Pulmonary artery endothelial cell (primary cell): Measurements from ENCODE around the gene MAP7. TPM values are rescaled to one million over a fixed set of nuclear protein-coding genes. Genes with fewer than 3 reads are reported as not detected.

Experiments
- DNase-seq: peaks from one replicate; pipeline ENCODE4 v3.0.0-alpha.2; 2011; ENCODE audit warnings: low read depth, low spot score
- total RNA-seq: library from RNA; depleted of rRNA; stranded (reverse); fragments of >200 nt; gene quantifications from 2 replicates; pipeline ENCODE4 v1.2.3, GENCODE V29; 2014

The MAP7 gene
- total RNA-seq, 1 donor from 2014 or later = 0.66 TPM

DNA sequence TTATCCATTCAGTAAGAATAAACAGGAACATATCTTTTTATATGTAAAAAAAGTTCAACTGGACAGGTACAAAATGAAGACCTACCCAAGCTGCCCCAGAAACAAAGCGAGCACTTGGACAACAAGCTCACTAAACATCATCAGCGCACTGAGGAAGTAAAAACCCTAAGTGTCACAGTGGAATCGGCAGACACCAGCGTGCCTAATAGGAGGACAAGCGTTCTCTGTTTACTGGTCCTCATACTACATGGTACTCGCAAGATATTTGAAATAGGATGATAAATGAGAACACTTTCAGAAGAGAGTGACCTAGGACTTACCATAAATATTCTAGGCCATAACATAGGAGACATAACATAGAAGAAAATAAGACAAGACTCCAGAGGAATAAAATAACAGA is 18.2 kb downstream of the MAP7 start:
- DNase-seq = no peak

DNA sequence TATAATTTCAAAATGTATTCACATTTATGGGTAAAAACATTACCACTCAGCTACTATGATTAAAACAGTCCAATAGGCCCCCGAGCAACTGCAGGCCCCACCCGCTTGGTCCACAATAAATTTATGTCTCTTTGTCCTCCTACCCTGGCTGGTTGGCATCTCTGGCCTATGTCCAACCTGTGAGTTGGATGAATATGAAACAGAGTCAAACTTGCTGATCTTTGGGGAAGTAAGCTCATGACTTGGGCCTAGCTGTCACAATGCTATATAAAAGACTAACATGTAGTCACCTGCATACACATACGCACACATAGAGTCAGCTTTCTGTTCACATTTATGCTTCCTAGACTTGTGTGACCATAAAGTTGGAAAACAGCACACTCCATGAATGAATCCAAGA is 20.5 kb downstream of the MAP7 start:
- no peak for DNase-seq

DNA sequence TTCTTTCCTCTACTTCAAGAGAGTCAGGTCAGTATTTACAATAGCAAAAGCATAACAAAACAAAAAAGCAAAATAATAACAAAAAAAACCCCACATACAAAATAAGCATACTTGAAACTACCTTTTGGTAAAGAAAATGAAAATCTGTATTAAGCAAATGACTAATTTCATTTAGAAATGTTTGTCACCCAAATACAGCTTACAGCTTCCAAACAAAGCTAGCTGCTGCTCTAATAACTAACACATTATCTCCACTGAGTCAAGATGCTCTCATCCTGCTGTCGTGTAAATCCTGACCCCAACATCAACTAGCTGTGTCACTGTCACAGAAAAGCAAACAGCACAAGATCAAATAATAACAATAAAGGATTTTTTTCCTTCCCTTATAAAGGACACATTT is 21.7 kb downstream of the MAP7 start:
- no peak for DNase-seq

DNA sequence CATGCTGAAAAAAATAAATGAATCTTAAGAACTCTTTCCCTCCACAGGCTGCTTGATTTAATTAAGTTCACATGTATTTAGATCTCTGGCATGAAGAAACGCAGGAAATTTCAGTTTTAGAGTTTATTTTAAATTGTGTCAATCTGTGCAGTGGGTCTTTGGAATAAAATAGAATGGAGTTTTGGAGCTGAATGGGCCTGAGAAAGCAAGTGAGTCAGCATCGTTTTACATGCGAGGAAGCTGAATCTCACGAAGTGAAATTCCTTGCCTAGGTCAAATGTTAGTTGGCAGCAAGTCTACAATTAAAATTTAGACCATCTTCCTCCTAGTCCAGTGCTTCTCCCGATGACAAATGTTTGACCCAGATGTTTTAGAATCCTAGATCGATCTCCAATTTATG is 22.4 kb downstream of the MAP7 start:
- DNase-seq = no peak

DNA sequence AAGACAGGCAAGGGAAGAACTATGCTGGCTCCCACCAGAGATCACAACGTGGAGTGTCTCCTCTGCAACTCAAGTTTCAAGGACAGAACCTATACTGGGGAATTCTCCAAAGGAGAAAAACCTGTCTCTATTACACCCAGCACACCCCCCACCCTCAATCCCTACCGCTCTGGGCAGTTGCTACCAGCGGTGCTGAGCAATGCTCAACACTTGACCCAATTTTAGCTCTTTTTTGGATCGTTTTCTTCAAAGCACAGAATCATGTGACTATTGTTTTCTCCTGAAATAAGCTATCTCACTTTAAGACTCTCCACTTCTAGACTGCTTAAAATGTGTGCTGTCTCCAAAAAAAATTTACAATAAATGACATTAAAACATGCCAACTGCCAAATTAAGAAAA is 23.3 kb downstream of the MAP7 start:
- DNase-seq = no peak

DNA sequence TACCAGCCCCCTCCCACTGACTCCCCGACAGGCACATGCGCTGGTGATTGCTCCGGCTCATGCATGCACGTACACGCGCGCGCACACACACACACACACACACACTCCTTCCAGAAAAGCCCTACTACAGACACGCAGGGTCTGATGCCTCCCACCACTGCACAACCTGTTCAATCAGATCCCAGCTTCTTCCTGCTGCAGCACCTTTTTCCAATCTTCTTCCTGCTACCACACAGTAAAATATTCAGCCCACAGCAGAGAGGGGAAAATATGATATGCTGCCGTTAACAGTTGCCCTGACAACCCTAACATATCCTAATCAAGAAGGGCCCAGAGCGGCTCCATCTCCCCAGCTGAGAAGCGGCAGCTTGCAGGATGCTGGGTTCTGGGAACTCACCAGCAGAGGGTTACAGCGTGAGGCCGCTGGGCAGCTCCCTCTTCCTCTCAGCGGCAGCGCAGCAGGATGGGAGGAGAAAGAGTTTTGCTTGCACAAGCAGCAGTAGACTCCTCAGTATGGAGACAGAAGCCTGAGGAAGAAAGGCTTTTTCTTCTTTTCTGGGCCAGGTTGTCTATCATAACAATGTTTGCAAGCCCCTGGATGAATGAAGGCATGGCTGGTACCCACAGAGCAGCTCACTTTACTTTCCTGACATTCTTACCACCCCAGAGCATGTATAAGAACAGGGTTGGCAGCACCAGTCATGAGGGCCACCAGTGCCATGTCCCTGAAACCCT is 23.9 kb downstream of the MAP7 start:
- DNase-seq = no peak

DNA sequence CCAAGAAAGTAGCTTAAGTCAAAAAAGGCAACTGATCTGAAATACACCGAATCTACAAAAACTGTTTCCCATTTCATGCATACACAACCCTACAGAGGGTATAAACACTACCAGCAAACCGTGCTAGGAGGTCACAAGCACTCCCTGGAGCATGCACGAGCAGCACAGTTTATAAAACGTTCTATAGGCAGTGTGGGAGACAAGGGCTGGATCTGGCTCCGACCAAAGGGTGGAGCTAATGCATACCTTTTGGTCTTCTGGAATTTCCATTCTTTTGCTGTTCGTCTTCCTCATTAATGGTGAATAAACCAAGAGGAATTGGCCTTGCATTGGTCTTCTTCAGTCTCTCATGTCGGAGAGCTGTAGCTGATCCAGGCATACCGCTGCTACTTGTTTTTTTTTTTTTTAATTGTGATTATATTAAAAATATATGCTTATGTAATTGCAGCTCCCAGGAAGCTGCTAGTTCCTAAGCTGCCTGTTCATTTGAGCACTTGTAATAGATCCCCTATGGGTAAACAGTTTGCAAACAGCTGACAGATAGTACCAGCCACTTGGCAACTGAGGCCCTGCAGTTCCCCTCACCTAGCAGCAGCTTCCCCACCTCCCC is 24.5 kb downstream of the MAP7 start:
- DNase-seq = no peak

DNA sequence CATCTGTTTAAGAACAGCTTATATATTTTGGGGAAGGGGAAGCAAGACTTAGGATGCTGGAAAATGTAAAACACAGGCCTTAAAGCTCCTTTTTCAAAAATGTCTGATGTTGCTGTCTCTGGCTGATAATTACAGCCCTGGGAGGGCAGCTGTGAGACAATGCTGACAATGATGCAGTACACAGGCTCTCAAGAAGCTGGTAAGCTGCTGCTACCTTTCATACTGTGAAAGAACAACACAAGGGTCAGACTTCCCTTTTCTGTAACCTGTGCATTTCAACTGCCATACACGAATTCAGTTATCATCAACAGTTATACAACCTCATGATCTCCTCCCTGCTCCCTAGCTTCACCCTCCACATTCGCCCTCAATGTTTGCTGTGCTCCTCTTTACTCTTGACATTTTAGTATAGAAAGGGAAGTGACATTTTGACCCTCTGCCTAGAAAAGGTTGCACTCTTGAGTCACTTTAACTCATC is 25.2 kb downstream of the MAP7 start:
- no peak for DNase-seq

DNA sequence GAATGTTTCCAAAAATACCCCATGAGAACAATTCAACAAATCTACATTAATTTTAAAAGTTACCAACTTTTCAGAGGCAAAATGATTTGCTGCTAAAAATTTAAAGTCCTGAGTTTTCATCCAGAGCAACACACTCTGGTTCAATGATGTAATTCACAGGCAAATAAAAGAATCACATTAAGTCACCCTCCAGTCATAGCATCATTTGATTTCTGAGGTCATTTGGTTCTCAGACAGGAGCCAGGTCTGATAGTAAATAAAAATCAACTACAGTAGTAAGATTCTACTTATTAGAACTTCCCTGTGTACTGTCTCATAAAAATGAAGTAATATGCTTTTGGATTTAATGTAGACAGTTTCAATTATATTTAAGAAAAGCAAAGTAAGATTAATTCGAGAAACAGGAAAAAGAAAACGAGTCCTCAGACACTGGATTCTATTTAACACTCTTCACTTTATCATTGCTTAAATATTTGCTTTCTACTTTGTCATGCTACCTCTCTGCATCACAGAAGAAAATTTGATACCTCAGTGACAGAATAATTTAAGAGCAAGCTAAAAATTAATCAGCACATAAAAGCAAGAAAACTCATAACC is 25.8 kb downstream of the MAP7 start:
- no peak for DNase-seq

DNA sequence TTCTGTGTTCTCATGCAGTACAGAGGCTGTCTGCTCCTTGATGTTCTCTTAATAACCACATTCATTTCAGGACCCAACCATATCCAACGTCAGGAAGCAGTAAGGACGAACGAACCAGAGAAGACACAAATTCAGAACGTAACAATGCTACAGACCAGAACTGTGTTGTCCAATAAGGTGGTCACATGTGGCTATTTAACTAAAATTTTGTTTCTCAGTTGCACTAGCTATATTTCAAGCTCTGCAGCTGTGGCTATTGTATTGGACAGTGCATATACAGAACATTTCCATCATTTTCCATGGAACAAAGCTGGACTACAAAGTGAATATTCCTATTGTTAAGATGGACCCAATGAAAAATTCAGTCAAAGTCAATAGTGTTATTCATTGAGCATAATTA is 27.0 kb downstream of the MAP7 start:
- no peak for DNase-seq

DNA sequence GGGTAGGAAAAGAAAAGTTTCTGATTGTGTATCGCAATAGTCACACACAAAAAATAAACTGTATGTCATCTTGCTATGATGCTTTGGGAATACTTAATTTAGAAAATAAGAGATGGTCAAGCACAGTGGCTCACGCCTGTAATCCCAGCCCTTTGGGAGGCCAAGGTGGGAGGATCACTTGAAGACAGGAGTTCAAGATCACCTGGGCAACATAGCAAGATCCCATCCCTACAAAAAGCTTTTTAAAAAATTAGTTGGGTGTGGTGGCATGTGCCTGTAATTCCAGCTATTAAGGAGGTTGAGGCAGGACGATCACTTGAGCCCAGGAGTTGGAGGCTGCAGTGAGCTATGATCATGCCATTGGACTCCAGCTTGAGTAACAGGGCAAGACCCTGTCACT is 27.6 kb downstream of the MAP7 start:
- no peak for DNase-seq

DNA sequence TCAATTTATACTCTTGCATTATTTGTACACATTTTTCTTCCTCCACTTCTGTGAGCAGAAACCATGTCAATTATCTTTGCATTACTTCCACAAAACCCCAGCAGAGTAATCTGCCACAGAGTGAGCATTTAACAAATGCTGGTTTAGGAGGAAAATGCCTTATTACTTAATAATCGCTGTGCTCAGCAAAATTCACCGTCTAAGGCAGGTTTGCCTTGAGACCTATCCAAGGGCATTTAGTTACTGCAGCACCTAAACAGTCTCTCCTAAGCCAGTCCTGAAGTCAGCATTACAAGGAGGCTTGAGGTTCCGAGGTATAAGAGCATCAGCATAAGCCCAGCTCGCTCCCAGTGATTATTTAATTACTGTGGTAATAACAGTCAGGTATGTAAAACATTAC is 28.3 kb downstream of the MAP7 start:
- no peak for DNase-seq

DNA sequence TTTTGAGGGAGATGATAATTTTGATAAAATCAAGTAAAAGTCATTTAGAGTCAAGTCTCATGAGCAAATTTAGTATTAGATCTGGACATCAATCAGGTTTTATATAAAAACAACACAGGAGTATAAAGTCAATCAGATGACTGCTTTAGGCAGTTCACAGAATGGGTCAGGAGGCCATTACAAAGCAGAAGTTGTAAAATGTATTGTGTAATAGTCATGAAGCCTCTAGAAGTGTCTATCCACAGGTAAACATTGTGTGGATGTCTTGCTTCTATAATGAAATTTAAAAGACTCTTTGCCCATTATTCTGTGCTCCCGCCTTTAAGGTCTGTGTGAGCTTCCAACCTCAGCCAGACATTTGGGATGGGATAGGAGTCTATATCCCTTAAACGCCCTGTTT is 28.8 kb downstream of the MAP7 start:
- DNase-seq = no peak

DNA sequence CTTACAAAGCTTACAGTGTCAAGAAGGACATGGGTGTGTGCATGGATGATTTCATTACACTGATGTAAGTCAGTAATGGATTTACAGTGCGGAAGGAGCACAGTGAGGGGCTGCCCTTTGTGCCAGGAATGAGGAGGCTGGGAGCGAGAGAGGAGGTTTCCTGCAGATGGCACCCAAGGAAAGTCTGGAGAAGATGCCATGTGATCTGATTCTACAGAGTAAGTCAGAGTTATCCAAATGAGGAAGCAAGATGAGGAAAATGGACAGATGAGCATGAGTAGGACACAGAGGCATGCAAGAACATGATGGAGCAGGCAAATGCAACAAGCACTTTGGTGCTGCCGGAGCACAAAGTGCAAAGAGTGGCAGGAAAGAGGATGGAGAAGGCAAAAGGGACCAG is 29.7 kb downstream of the MAP7 start:
- DNase-seq = no peak

DNA sequence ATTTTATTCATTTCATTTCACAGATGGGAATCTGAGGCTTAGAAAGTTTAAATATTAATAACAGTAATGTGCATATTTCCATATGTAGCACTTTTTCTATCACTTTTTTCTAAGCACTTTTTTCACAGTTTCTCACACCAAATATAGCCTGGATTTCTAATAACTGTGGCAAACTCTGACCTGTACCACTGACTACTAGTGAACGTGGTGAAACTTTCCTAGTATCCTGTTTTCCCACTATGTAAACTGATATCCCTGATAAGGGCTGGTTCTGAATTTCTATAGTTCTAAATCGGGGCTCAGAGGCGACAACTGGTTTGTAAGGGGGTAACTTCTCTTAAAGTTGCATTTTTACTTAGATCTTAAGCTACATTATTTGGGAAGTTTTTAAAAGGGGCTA is 32.6 kb downstream of the MAP7 start:
- DNase-seq = no peak

DNA sequence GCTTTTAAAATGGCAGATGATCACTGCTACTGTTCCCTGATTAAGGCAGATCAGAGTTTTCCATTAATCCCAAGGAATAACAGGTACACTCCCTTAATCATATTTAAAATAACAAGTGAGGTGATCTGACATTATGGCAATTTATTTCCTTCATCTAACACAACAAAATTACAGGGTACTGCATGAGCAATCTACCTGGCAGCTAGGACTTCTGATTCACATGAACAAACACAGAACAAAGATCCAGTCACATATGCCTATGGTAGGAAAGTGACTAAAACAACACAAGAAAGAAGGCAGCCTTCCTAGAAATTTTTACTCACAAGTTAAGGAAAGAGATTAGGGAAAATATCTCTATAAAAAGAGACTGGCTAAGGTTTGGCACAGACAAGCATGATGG is 33.2 kb downstream of the MAP7 start:
- DNase-seq = no peak

DNA sequence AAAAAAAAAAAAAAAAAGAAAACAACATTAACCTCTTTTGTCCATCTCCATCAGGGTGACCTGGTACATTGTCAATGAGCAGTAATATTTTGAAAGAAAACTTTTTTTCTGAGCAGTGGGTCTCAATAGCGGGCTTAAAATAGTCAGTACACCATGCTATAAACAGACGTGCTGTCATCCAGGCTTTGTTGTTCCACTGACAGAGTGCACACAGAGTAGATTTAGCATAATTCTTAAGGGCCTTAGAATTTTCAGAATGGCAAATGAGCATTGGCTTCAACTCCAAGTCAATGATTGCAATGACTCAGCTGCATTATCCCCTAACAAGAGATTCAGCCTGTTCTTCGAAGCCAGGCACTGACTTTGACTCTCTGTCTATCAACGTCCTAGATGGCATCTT is 35.6 kb downstream of the MAP7 start:
- DNase-seq = no peak

DNA sequence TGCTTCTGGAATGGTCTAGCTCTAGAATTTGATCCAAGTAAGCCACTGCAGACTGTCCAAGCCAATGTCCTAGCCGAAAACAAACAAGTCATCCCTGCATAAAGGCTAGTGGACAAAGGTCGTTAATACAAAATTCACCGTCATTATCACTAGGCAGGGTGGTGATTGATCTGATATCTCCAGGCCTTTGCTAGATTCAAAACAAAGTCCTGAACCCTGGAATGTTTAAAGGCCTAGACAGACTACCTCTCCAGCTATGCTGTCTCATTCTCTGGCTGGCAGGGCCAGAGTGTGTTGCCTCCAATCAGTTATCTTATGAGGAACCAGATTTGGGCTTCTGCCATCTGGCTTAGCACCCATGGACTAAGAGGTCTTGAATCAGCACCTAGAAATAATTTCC is 38.3 kb downstream of the MAP7 start:
- DNase-seq = no peak

DNA sequence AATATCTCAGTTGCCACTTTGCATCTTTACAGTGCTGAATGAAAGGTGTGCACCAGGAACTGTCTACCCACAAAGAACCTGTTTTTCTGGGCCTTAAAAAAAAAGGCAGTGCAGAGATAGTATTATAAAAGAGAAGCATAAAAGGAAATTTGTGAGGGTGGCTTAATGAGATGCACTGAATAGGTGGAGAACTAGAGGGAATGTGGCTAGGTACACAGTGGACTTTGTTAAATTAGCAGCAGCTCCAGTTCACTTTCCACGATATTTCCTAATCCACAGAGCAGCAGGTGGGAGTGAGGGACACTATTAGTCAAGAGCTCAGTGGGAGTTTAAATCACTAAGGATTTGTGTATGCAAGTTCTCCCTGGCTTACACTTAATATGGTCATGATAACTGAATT is 38.8 kb downstream of the MAP7 start:
- no peak for DNase-seq

DNA sequence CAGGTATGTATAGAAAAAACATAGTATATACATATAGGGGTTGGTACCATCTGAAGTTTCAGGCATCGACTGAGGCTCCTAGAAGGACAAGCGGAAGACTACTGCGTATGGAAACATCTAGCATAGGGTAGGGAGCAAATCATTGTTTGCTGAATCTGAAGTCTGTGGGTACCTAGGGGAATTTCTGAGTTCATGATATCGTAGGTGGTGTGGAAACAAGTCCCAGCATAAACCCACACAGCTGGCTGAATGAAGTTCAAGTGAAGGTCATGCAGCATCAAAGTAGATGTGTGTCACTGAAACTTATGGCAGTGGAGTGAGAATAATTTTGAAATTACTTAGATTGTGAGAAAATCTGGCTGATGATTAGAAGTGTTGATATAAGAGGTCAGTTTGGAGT is 39.4 kb downstream of the MAP7 start:
- DNase-seq = no peak

DNA sequence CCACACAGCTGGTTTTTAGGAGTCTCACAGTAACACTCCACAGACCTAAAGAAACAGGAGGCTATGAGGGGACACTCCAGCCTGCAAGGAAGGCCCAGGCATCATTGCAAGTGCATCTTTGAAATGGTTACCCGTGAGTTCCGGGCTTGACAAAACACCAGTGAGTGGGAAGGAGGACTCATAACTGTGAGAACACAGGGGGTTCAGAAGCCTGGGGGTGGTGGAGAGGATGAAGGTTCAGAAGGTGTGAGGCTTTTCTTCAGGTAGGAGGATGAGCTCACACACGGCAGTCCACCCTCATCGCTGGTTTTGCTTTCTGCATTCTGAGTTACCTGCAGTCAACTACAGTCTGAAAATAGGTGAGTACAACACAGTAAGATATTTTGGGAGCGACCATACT is 39.9 kb downstream of the MAP7 start:
- DNase-seq = no peak

DNA sequence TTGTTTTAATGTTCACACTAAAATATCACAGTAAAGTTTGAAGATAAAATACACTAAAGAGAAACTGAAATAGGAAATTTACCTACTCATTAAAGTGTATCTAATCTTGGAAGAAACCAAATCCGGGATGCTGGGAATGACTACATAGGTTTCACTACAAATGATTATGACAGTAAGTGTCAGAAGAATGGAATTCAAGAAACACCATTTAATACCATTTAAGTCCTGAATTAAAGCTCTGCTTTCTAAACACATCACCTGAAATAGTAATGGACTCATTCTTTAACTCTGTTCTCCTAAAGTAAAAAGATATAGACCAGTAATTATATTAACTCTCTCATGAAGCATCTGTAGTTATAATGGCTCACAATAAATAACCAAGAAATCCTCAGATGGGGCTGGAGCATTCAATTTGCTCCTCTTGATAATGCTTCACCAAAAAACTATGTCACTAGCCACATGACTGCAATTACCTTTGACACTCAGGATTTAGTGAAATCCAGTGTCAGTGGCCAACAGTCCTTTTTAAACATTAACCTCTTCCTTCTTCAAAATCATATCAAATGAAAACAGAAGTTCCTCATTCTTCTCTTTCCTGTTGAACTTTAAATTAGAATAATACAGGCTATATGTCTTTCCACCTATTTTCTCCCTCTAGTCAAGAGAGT is 41.4 kb downstream of the MAP7 start:
- no peak for DNase-seq
